ENCODE measurements around the gene CACNB3.

CACNB3 gene

GRCh38 chr12:48817873-48818830 is at the start of gene CACNB3:
TSS of gene CACNB3 (plus strand) at chr12:48818496. CDS start at chr12:48818930, 434 bp downstream.
- Histone ChIP-seq H3K4me1 (ENCODE audit: low read depth, poor library complexity, severe bottlenecking) (peaks cover 17% of the 10 kb centered on the region), H3K27ac (no peak within 1 kb of the TSS), H3K9ac (peak within 1 kb of the TSS; percentile 40; the same call in 1 of the 2 replicates), H3K4me3 (IDR thresholded peaks at IDR 0.05; ENCODE audit: insufficient read depth, low read depth, low read length) (peak within 1 kb of the TSS; percentile 39), H3K27me3 (ENCODE audit: insufficient read depth, low read depth) (no peaks in the 10 kb centered on the region), H3K79me2 (ENCODE audit: insufficient read depth, low read depth) (no peaks in the 10 kb centered on the region), H4K20me1 (ENCODE audit: insufficient read depth) (no peaks in the 10 kb centered on the region), H3K36me3 (ENCODE audit: insufficient read depth) (no peaks in the 10 kb centered on the region), H3K4me2 (peak within 1 kb of the TSS; percentile 90), H2AFZ (ENCODE audit: low read depth) (peak within 1 kb of the TSS; percentile 78)
- TF ChIP-seq CTCF (conservative IDR thresholded peaks at IDR 0.05; ENCODE audit: low read depth, low read length), result no peak

GRCh38 chr12:48768736-48769135 is 49.6 kb upstream of the CACNB3 start:
- H4K20me1 ChIP-seq (ENCODE audit: insufficient read depth), result no peaks in the 10 kb centered on the region
- H3K79me2 ChIP-seq (ENCODE audit: insufficient read depth, low read depth), result no peaks in the 10 kb centered on the region
- no peak overlapping the region for H3K27ac ChIP-seq
- H2AFZ ChIP-seq (ENCODE audit: low read depth), result no peak overlapping the region
- no peaks in the 10 kb centered on the region for H3K27me3 ChIP-seq (ENCODE audit: insufficient read depth, low read depth)
- no peak overlapping the region for H3K4me2 ChIP-seq
- TF ChIP-seq CTCF (conservative IDR thresholded peaks at IDR 0.05; ENCODE audit: low read depth, low read length), result no peak
- no peaks in the 10 kb centered on the region for H3K36me3 ChIP-seq (ENCODE audit: insufficient read depth)
- peaks cover 19% of the 10 kb centered on the region for H3K4me1 ChIP-seq (ENCODE audit: low read depth, poor library complexity, severe bottlenecking)
- H3K9ac ChIP-seq, result no peak overlapping the region
- no peak overlapping the region for H3K4me3 ChIP-seq (IDR thresholded peaks at IDR 0.05; ENCODE audit: insufficient read depth, low read depth, low read length)

- no peak overlapping the region for H3K9ac ChIP-seq
- H3K27ac ChIP-seq, result no peak overlapping the region
- no peaks in the 10 kb centered on the region for H3K79me2 ChIP-seq (ENCODE audit: insufficient read depth, low read depth)
- no peaks in the 10 kb centered on the region for H4K20me1 ChIP-seq (ENCODE audit: insufficient read depth)
- H3K36me3 ChIP-seq (ENCODE audit: insufficient read depth), result no peaks in the 10 kb centered on the region
- peaks cover 10% of the 10 kb centered on the region for H3K4me1 ChIP-seq (ENCODE audit: low read depth, poor library complexity, severe bottlenecking)
- H2AFZ ChIP-seq (ENCODE audit: low read depth), result no peak overlapping the region
- H3K4me3 ChIP-seq (IDR thresholded peaks at IDR 0.05; ENCODE audit: insufficient read depth, low read depth, low read length), result no peak overlapping the region
- H3K27me3 ChIP-seq (ENCODE audit: insufficient read depth, low read depth), result no peaks in the 10 kb centered on the region
- TF ChIP-seq CTCF (conservative IDR thresholded peaks at IDR 0.05; ENCODE audit: low read depth, low read length), result no peak
- no peak overlapping the region for H3K4me2 ChIP-seq
Observed at GRCh38 chr12:48770756-48771155, 47.5 kb upstream of the CACNB3 start.

GRCh38 chr12:48771588-48772112 is 46.6 kb upstream of the CACNB3 start:
- Histone ChIP-seq H3K36me3 (ENCODE audit: insufficient read depth) (no peaks in the 10 kb centered on the region), H3K4me1 (ENCODE audit: low read depth, poor library complexity, severe bottlenecking) (peaks cover 2% of the 10 kb centered on the region), H3K9ac (no peak overlapping the region), H3K4me2 (no peak overlapping the region), H4K20me1 (ENCODE audit: insufficient read depth) (no peaks in the 10 kb centered on the region), H3K79me2 (ENCODE audit: insufficient read depth, low read depth) (no peaks in the 10 kb centered on the region), H2AFZ (ENCODE audit: low read depth) (no peak overlapping the region), H3K27ac (no peak overlapping the region), H3K4me3 (IDR thresholded peaks at IDR 0.05; ENCODE audit: insufficient read depth, low read depth, low read length) (no peak overlapping the region), H3K27me3 (ENCODE audit: insufficient read depth, low read depth) (no peaks in the 10 kb centered on the region)
- no peak for TF ChIP-seq CTCF (conservative IDR thresholded peaks at IDR 0.05; ENCODE audit: low read depth, low read length)
